H1 (cell line): ENCODE measurements around the gene ARID5B. TPM values are rescaled to one million over a fixed set of nuclear protein-coding genes. Genes with fewer than 3 reads are reported as not detected.

Experiments
- CTCF ChIA-PET: fragments of 300-600 bp; sonication (Branson Sonifier 250); formaldehyde crosslinking; loops from one replicate; lab custom pipeline; 2021; ENCODE audit not compliant: partially characterized antibody; lab: Charles Lee
- POLR2A ChIA-PET: fragments of 300-600 bp; sonication (Branson Sonifier 250); formaldehyde crosslinking; loops from one replicate; lab custom pipeline; 2021; ENCODE audit warnings: inconsistent platforms; ENCODE audit not compliant: partially characterized antibody; lab: Charles Lee
- DNase-seq, 2 experiments: peaks; one replicate each; pipeline versions ENCODE4 v3.0.0 to v3.0.0-alpha.2; 2010 to 2022; ENCODE audit warnings: low spot score in 2 of 2, low read depth in 1 of 2, mixed read lengths in 1 of 2
- FAIRE-seq: peaks from 2 replicates; lab custom pipeline; 2011; peaks lifted over from hg19 to GRCh38; lab: Jason Lieb, UNC
- H2AFZ ChIP-seq: 2 replicates; pipeline ENCODE4 v1.8.1; 2012; ENCODE audit warnings: low read length, inconsistent platforms
- H2AK5ac ChIP-seq: 2 replicates; pipeline ENCODE4 v1.6.1; 2013; ENCODE audit warnings: low read depth, low read length
- H2BK120ac ChIP-seq: replicated peaks from 2 replicates; pipeline ENCODE3; 2013; ENCODE audit warnings: low read depth, low read length, inconsistent platforms
- H2BK12ac ChIP-seq: 2 replicates; pipeline ENCODE4 v1.6.1; 2013; ENCODE audit warnings: low read depth, low read length
- H2BK15ac ChIP-seq: 2 replicates; pipeline ENCODE4 v1.6.1; 2013; ENCODE audit warnings: low read length
- H2BK20ac ChIP-seq: 2 replicates; pipeline ENCODE4 v1.6.1; 2013; ENCODE audit warnings: low read length
- H2BK5ac ChIP-seq: 2 replicates; pipeline ENCODE4 v1.6.1; 2013; ENCODE audit warnings: low read depth, low read length
- H3K14ac ChIP-seq: 2 replicates; pipeline ENCODE4 v1.6.1; 2013; ENCODE audit warnings: inconsistent platforms; ENCODE audit not compliant: insufficient read length
- H3K18ac ChIP-seq: 2 replicates; pipeline ENCODE4 v1.6.1; 2013; ENCODE audit warnings: low read length; ENCODE audit errors: extremely low read depth
- H3K23ac ChIP-seq: 2 replicates; pipeline ENCODE4 v1.6.1; 2013; ENCODE audit warnings: inconsistent platforms; ENCODE audit not compliant: insufficient read length
- H3K23me2 ChIP-seq: 2 replicates; pipeline ENCODE4 v1.6.1; 2013; ENCODE audit warnings: low read depth, low read length
- H3K27ac ChIP-seq: 2 replicates; pipeline ENCODE4 v1.6.1; 2011; ENCODE audit warnings: low read depth, low read length, inconsistent platforms
- H3K27me3 ChIP-seq, 4 experiments: replicated peaks in 1 of 4; 1 replicate in 1 of 4; 2 replicates in 3 of 4; pipeline versions ENCODE4 v1.6.1 to v1.8.1; 2011 to 2013; ENCODE audit warnings: low read length in 3 of 4, mild to moderate bottlenecking in 3 of 4, inconsistent platforms in 2 of 4, mixed read lengths in 2 of 4, moderate library complexity in 1 of 4; ENCODE audit not compliant: control insufficient read depth in 3 of 4, insufficient read depth in 3 of 4; ENCODE audit errors: extremely low read depth in 1 of 4
- H3K36me3 ChIP-seq, 4 experiments: 2 replicates each; pipeline versions ENCODE4 v1.6.1 to v1.8.1; 2011 to 2013; ENCODE audit warnings: mild to moderate bottlenecking in 4 of 4, low read length in 3 of 4, moderate library complexity in 2 of 4, control low read depth in 1 of 4, inconsistent platforms in 1 of 4; ENCODE audit not compliant: insufficient read depth in 4 of 4, control insufficient read depth in 2 of 4
- H3K4ac ChIP-seq: replicated peaks from 2 replicates; pipeline ENCODE3; 2013; ENCODE audit warnings: low read length, low read depth, mixed read lengths, inconsistent platforms; ENCODE audit not compliant: insufficient read length
- H3K4me1 ChIP-seq, 4 experiments: replicated peaks in 1 of 4; 1 replicate in 1 of 4; 2 replicates in 3 of 4; pipeline versions ENCODE4 v1.6.1 to v1.8.1; 2011 to 2013; ENCODE audit warnings: low read length in 3 of 4, inconsistent platforms in 2 of 4, mixed read lengths in 1 of 4; ENCODE audit not compliant: insufficient read depth in 4 of 4, control insufficient read depth in 3 of 4
- H3K4me2 ChIP-seq, 2 experiments: 2 replicates each; pipeline versions ENCODE4 v1.6.1 to v1.8.1; 2011 to 2013; ENCODE audit warnings: low read depth in 2 of 2, low read length in 2 of 2, control low read depth in 1 of 2, inconsistent platforms in 1 of 2, mild to moderate bottlenecking in 1 of 2; ENCODE audit not compliant: insufficient read depth in 1 of 2
- H3K4me3 ChIP-seq, 4 experiments: fragments of 200-600, 300-600 bp in 1 of 4; sonication (generic), shearing (Covaris generic), sonication (Bioruptor Twin) in 1 of 4; 2 replicates each; pipeline versions ENCODE4 v1.5.1 to v1.8.1; 2011 to 2016; ENCODE audit warnings: low read length in 4 of 4, low read depth in 3 of 4, control low read depth in 2 of 4, inconsistent platforms in 2 of 4, mild to moderate bottlenecking in 2 of 4, mixed read lengths in 1 of 4, moderate library complexity in 1 of 4; ENCODE audit not compliant: insufficient read depth in 2 of 4; ENCODE audit errors: extremely low read depth in 1 of 4
- H3K56ac ChIP-seq: replicated peaks from 2 replicates; pipeline ENCODE3; 2013; ENCODE audit warnings: low read depth, mild to moderate bottlenecking, mixed read lengths, low read length, inconsistent platforms; ENCODE audit not compliant: insufficient read length
- H3K79me1 ChIP-seq: 2 replicates; pipeline ENCODE4 v1.6.1; 2013; ENCODE audit warnings: low read depth, low read length, control low read depth
- H3K79me2 ChIP-seq, 2 experiments: 2 replicates each; pipeline versions ENCODE4 v1.6.1 to v1.8.1; 2012 to 2013; ENCODE audit warnings: low read length in 2 of 2, mild to moderate bottlenecking in 2 of 2, inconsistent platforms in 1 of 2; ENCODE audit not compliant: insufficient read depth in 2 of 2, control insufficient read depth in 1 of 2
- H3K9ac ChIP-seq, 4 experiments: replicated peaks in 1 of 4; 1 replicate in 1 of 4; 2 replicates in 3 of 4; pipeline versions ENCODE4 v1.6.1 to v1.8.1; 2011 to 2013; ENCODE audit warnings: low read depth in 3 of 4, low read length in 3 of 4, control low read depth in 2 of 4, mild to moderate bottlenecking in 2 of 4, moderate library complexity in 2 of 4, inconsistent platforms in 1 of 4; ENCODE audit errors: extremely low read depth in 1 of 4
- H3K9me3 ChIP-seq, 2 experiments: 2 replicates each; pipeline versions ENCODE4 v1.6.1 to v1.8.1; 2012 to 2013; ENCODE audit warnings: mild to moderate bottlenecking in 2 of 2, moderate library complexity in 2 of 2, control low read depth in 1 of 2, inconsistent platforms in 1 of 2, low read depth in 1 of 2, low read length in 1 of 2, mixed read lengths in 1 of 2; ENCODE audit not compliant: insufficient read depth in 2 of 2
- H4K20me1 ChIP-seq, 2 experiments: replicated peaks in 1 of 2; 2 replicates each; pipeline versions ENCODE3 to v1.8.1; 2011 to 2013; ENCODE audit warnings: inconsistent platforms in 2 of 2, low read length in 2 of 2, mild to moderate bottlenecking in 1 of 2; ENCODE audit not compliant: insufficient read depth in 2 of 2, control insufficient read depth in 1 of 2
- H4K5ac ChIP-seq: 2 replicates; pipeline ENCODE4 v1.6.1; 2013; ENCODE audit warnings: low read length, low read depth, mixed read lengths, inconsistent platforms; ENCODE audit not compliant: insufficient read length
- H4K8ac ChIP-seq: 2 replicates; pipeline ENCODE4 v1.8.0; 2013; ENCODE audit warnings: mild to moderate bottlenecking, moderate library complexity, low read length, inconsistent platforms; ENCODE audit not compliant: insufficient read depth; ENCODE audit errors: extremely low read depth
- H4K91ac ChIP-seq: replicated peaks from 2 replicates; pipeline ENCODE3; 2013; ENCODE audit warnings: low read length, mixed read lengths, inconsistent platforms; ENCODE audit not compliant: insufficient read length
- EZH2 ChIP-seq: fragments of 200-600 bp; sonication (generic); IDR thresholded peaks from 2 replicates; pipeline ENCODE4 v1.7.1; 2012; ENCODE audit warnings: low read depth, mild to moderate bottlenecking, moderate library complexity, low read length, inconsistent platforms; ENCODE audit not compliant: severe bottlenecking
- GABPA ChIP-seq: IDR thresholded peaks from 2 replicates; pipeline ENCODE4 v1.6.1; 2011; ENCODE audit warnings: mild to moderate bottlenecking, low read length, moderate library complexity, borderline replicate concordance; ENCODE audit not compliant: insufficient read depth
- KDM4A ChIP-seq: IDR thresholded peaks from one replicate; pipeline ENCODE4 v1.7.1; 2012; ENCODE audit warnings: low read depth, mild to moderate bottlenecking, moderate library complexity, low read length, inconsistent platforms; ENCODE audit not compliant: severe bottlenecking
- POLR2AphosphoS5 ChIP-seq: IDR thresholded peaks from 2 replicates; pipeline ENCODE4 v1.6.1; 2011; ENCODE audit warnings: low read depth, low read length
- SIN3A ChIP-seq, 2 experiments: IDR thresholded peaks in 1 of 2; conservative IDR thresholded peaks in 1 of 2; 2 replicates each; pipeline ENCODE4 v1.6.1; 2011 to 2012; ENCODE audit warnings: low read length in 2 of 2, improper control_type of control experiment in 1 of 2, low read depth in 1 of 2, mild to moderate bottlenecking in 1 of 2
- SIX5 ChIP-seq: IDR thresholded peaks from 2 replicates; pipeline ENCODE4 v1.6.1; 2011; ENCODE audit warnings: mild to moderate bottlenecking, low read depth, low read length
- TEAD4 ChIP-seq: IDR thresholded peaks from 2 replicates; pipeline ENCODE4 v1.6.1; 2012; ENCODE audit warnings: low read depth, low read length, inconsistent platforms, mixed read lengths
- WGBS, 2 experiments: shearing (Covaris generic) in 1 of 2; methylation state at CpG; one replicate each; pipeline versions ENCODE4 v1.1.6 to v1.1.7; 2013 to 2015; ENCODE audit warnings: low lambda C conversion rate in 2 of 2, mixed read lengths in 2 of 2, inconsistent platforms in 1 of 2, low coverage in 1 of 2, missing lambda C conversion rate in 1 of 2; ENCODE audit not compliant: insufficient replicate concordance in 2 of 2, insufficient coverage in 1 of 2, insufficient read length in 1 of 2; ENCODE audit errors: extremely low coverage in 1 of 2, missing lambda C conversion rate in 1 of 2; 5-methylcytosine and 5-hydroxymethylcytosine counted together
- polyA plus RNA-seq, 7 experiments: library from polyadenylated mRNA; depleted of rRNA in 3 of 7; stranded (reverse) in 5 of 7; unstranded in 2 of 7; fragments of >200 nt in 5 of 7; fragments of 200-250 nt in 2 of 7; gene quantifications; 1 replicate in 5 of 7; 2 replicates in 1 of 7; 4 replicates in 1 of 7; pipeline versions ENCODE4 v1.2.1 to v1.2.3, GENCODE V29; 2011 to 2013; ENCODE audit warnings: missing spikeins in 2 of 7, mixed read lengths in 2 of 7
- total RNA-seq: library from RNA; stranded (reverse); fragmentation: NEBNext Ultra II Directional; extraction: Animal tissue kit (Norgen Biotek cat#: 25700); gene quantifications from 2 replicates; pipeline ENCODE4 v1.2.1, GENCODE V29; 2021
- TF ChIP-seq, protein P1 (sequence below), 3 experiments: IDR thresholded peaks; 1 replicate in 2 of 3; 2 replicates in 1 of 3; pipeline versions ENCODE4 v1.5.1 to v1.6.1; 2011; ENCODE audit warnings: low read length in 3 of 3, mild to moderate bottlenecking in 3 of 3, inconsistent platforms in 2 of 3, low read depth in 1 of 3, moderate library complexity in 1 of 3; ENCODE audit not compliant: insufficient read depth in 1 of 3; ENCODE audit errors: control extremely low read depth in 1 of 3

Gene ARID5B
- total and polyA plus RNA-seq, 2 of the 8 experiments (the other 6 are each of a cell fraction or from before 2014, with no cell fraction given), result 0.21 to 1.1 TPM

DNA sequence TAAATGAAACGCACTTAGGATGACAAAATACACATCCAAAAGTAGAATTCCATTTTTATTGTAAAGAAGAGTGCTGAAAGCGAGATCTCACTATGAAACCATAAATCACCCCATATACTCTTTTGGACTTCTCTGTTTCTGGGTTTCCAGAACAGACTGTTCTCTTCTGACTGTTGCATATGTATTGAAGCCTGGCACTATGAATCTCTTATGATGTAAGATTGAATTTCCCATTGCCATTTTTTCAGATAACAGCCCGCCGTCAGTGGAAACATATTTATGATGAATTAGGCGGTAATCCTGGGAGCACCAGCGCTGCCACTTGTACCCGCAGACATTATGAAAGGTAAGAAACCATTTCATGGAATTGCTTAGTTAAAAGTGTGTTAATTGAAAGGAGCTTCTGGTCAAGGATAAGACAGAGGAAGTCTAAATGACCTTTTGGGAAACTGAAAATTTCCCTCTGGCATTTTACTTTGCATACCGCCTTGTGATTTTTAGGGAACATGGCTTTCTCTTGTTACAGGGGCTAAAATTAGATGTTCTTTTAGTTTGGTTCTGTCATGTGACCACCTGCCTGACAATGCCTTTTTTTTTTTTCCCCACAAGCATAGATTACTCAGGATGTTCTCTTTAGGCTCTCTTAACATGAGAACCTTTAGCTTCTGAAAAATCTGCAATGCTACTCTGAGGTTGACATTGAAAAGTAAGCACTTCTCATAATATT, 168.1 kb downstream of the ARID5B start:
- H4K8ac ChIP-seq, result no peak overlapping the region
- DNase-seq, result no peak
- H3K14ac ChIP-seq, result no peak overlapping the region
- no peak for TF ChIP-seq SIX5
- TF ChIP-seq, protein P1, sequence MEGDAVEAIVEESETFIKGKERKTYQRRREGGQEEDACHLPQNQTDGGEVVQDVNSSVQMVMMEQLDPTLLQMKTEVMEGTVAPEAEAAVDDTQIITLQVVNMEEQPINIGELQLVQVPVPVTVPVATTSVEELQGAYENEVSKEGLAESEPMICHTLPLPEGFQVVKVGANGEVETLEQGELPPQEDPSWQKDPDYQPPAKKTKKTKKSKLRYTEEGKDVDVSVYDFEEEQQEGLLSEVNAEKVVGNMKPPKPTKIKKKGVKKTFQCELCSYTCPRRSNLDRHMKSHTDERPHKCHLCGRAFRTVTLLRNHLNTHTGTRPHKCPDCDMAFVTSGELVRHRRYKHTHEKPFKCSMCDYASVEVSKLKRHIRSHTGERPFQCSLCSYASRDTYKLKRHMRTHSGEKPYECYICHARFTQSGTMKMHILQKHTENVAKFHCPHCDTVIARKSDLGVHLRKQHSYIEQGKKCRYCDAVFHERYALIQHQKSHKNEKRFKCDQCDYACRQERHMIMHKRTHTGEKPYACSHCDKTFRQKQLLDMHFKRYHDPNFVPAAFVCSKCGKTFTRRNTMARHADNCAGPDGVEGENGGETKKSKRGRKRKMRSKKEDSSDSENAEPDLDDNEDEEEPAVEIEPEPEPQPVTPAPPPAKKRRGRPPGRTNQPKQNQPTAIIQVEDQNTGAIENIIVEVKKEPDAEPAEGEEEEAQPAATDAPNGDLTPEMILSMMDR (IDR thresholded peaks at IDR 0.05; ENCODE audit: control extremely low read depth in 1 of 3, insufficient read depth in 1 of 3, low read depth in 1 of 3, low read length in 3 of 3), result no peak
- TF ChIP-seq POLR2AphosphoS5, result no peak
- TF ChIP-seq KDM4A, result no peak
- no peak for TF ChIP-seq TEAD4
- no peak for TF ChIP-seq EZH2
- no peak for TF ChIP-seq SIN3A (conservative IDR thresholded peaks at IDR 0.05 in 1 of 2, IDR thresholded peaks at IDR 0.05 in 1 of 2; ENCODE audit: low read depth in 1 of 2, low read length in 2 of 2)
- no peak for TF ChIP-seq GABPA
- TF ChIP-seq, all 59 proteins: peak for 0
- Histone ChIP-seq H4K91ac (no peak overlapping the region), H3K23ac (no peak overlapping the region), H2BK15ac (no peak overlapping the region), H2AK5ac (no peak overlapping the region), H3K56ac (no peak overlapping the region), H4K20me1 (no peaks in the 10 kb centered on the region), H3K27me3 (no peaks in the 10 kb centered on the region), H3K79me1 (no peaks in the 10 kb centered on the region), H3K36me3 (no peaks in the 10 kb centered on the region), H3K4ac (no peak overlapping the region), H3K4me3 (no peak overlapping the region), H2AFZ (no peak overlapping the region; the same call in 1 of the 2 replicates), H2BK5ac (no peak overlapping the region), H2BK20ac (no peak overlapping the region), H3K18ac (no peak overlapping the region), H3K4me1 (0 out of 7 replicates have a peak, but pooled peaks cover 0 to 3% (median 0%) of the 10 kb centered on the region in 4 experiments), H3K27ac (no peak overlapping the region), H4K5ac (no peak overlapping the region), H3K9me3 (no peaks in the 10 kb centered on the region), H2BK120ac (no peak overlapping the region), H3K23me2 (no peaks in the 10 kb centered on the region), H3K9ac (no peak overlapping the region), H3K79me2 (no peaks in the 10 kb centered on the region), H3K4me2 (no peak overlapping the region), H2BK12ac (no peak overlapping the region)
- ChIA-PET CTCF (interaction anchor here (3.5 kb wide), 1 partner anchor 31 kb away, joined by 10 read pairs; no protein-coding TSS in a partner anchor), POLR2A (interaction anchor here (0.7 to 0.8 kb wide), 2 partner anchors 19 to 23 kb away, joined by 3 read pairs; no protein-coding TSS in a partner anchor)
- FAIRE-seq, result no peak
- 94% methylated on average over 8 of the region's 8 CpGs; no CpG with 5 or more reads in 1 of the 2 experiments for WGBS, 2 experiments
